Loucy (cell line): ENCODE data around the gene ATAD3A.

ENCODE experiments used
- CTCF ChIP-seq: fragments of 200-600 bp; sonication (generic); conservative IDR thresholded peaks from 2 replicates; pipeline ENCODE4 v1.5.1; 2014; ENCODE audit warnings: mild to moderate bottlenecking, antibody characterized with exemption, low read length
- EZH2phosphoT487 ChIP-seq: fragments of 200-600 bp; IDR thresholded peaks from 2 replicates; pipeline ENCODE4 v1.6.1; 2018; ENCODE audit warnings: antibody characterized with exemption, mild to moderate bottlenecking, moderate library complexity, borderline replicate concordance

- TF ChIP-seq CTCF, result no peak
- no peak for TF ChIP-seq EZH2phosphoT487
Observed at GRCh38 chr1:1548591-1548990, 36.6 kb downstream of the ATAD3A start.
